Measurements from ENCODE around the gene KCNK15.

- TF ChIP-seq, protein P1, sequence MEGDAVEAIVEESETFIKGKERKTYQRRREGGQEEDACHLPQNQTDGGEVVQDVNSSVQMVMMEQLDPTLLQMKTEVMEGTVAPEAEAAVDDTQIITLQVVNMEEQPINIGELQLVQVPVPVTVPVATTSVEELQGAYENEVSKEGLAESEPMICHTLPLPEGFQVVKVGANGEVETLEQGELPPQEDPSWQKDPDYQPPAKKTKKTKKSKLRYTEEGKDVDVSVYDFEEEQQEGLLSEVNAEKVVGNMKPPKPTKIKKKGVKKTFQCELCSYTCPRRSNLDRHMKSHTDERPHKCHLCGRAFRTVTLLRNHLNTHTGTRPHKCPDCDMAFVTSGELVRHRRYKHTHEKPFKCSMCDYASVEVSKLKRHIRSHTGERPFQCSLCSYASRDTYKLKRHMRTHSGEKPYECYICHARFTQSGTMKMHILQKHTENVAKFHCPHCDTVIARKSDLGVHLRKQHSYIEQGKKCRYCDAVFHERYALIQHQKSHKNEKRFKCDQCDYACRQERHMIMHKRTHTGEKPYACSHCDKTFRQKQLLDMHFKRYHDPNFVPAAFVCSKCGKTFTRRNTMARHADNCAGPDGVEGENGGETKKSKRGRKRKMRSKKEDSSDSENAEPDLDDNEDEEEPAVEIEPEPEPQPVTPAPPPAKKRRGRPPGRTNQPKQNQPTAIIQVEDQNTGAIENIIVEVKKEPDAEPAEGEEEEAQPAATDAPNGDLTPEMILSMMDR (IDR thresholded peaks at IDR 0.05; ENCODE audit: low read depth, low read length), result no peak
- no peak for TF ChIP-seq EZH2phosphoT487 (IDR thresholded peaks at IDR 0.05; ENCODE audit: low read depth)
These were observed 42.3 kb upstream of the KCNK15 start for GRCh38 chr20:44703183-44703925.

All from OCI-LY3 (cell line).